ENCODE data around the gene PHACTR1. TPM values are rescaled to one million over a fixed set of nuclear protein-coding genes. Genes with fewer than 3 reads are reported as not detected.

The PHACTR1 gene
- total and polyA plus RNA-seq, 12 donors: 0.77 to 16.0 (median 3.5) TPM

- TF ChIP-seq POLR2A (IDR thresholded peaks at IDR 0.05) (no peak), CTCF (IDR thresholded peaks at IDR 0.05) (no peak)
- intact Hi-C loops (cut with DNase I): no loop called here
- H3K36me3 ChIP-seq (replicated peaks in 1 of 2): peaks cover 0 to 7% of the 10 kb centered on the region in 2 donors
- WGBS, 4 donors: 90 to 100% (median 95%) methylated on average over 2 to 11 of the region's 11 CpGs
- H3K9me3 ChIP-seq (replicated peaks in 1 of 3): no peaks in the 10 kb centered on the region
- no peak overlapping the region for H3K4me3 ChIP-seq
- no peaks in the 10 kb centered on the region for H3K4me1 ChIP-seq (replicated peaks in 1 of 2)
- DNase-seq: no peak
- no peak overlapping the region for H3K27ac ChIP-seq
- H3K27me3 ChIP-seq: no peaks in the 10 kb centered on the region
Measured at GRCh38 chr6:13295576-13295975, 579.0 kb downstream of the PHACTR1 start.

GRCh38 chr6:13296536-13296997 lies 580.0 kb downstream of the PHACTR1 start:
- Histone ChIP-seq H3K27ac (no peak overlapping the region), H3K4me1 (replicated peaks in 1 of 2) (no peaks in the 10 kb centered on the region), H3K27me3 (no peaks in the 10 kb centered on the region), H3K36me3 (replicated peaks in 1 of 2) (peaks cover 0 to 7% of the 10 kb centered on the region in 2 donors), H3K9me3 (replicated peaks in 1 of 3) (no peaks in the 10 kb centered on the region), H3K4me3 (no peak overlapping the region)
- intact Hi-C loops (cut with DNase I): no loop called here
- WGBS, 4 donors: 94 to 96% (median 96%) methylated on average over 9 of the region's 9 CpGs
- TF ChIP-seq CTCF (IDR thresholded peaks at IDR 0.05) (no peak), POLR2A (IDR thresholded peaks at IDR 0.05) (no peak)
- no peak for DNase-seq

GRCh38 chr6:13297391-13297790 lies 580.8 kb downstream of the PHACTR1 start:
- no peak overlapping the region for H3K4me3 ChIP-seq
- peaks cover 0 to 2% of the 10 kb centered on the region in 2 donors for H3K4me1 ChIP-seq (replicated peaks in 1 of 2)
- intact Hi-C loops (cut with DNase I): no loop called here
- DNase-seq: no peak
- H3K36me3 ChIP-seq (replicated peaks in 1 of 2): peaks cover 0 to 7% of the 10 kb centered on the region in 2 donors
- no peak for TF ChIP-seq POLR2A (IDR thresholded peaks at IDR 0.05)
- no peak for TF ChIP-seq CTCF (IDR thresholded peaks at IDR 0.05)
- H3K27ac ChIP-seq: no peak overlapping the region
- WGBS, 4 donors: 91 to 96% (median 94%) methylated on average over 5 of the region's 5 CpGs
- no peaks in the 10 kb centered on the region for H3K9me3 ChIP-seq (replicated peaks in 1 of 3)
- H3K27me3 ChIP-seq: no peaks in the 10 kb centered on the region

GRCh38 chr6:13298446-13298845 lies 581.9 kb downstream of the PHACTR1 start:
- 54 to 70% (median 68%) methylated on average over 3 of the region's 3 CpGs for whole genome bisulfite sequencing, 4 donors
- Histone ChIP-seq H3K4me3 (no peak overlapping the region), H3K36me3 (replicated peaks in 1 of 2) (no peaks in the 10 kb centered on the region), H3K27me3 (no peaks in the 10 kb centered on the region), H3K9me3 (replicated peaks in 1 of 3) (no peaks in the 10 kb centered on the region), H3K4me1 (replicated peaks in 1 of 2) (peaks cover 9 to 12% of the 10 kb centered on the region in 2 donors), H3K27ac (no peak overlapping the region)
- no peak for TF ChIP-seq CTCF (IDR thresholded peaks at IDR 0.05)
- no peak for DNase-seq
- intact Hi-C loops (cut with DNase I): no loop called here
